Suppressor macrophage treated with lipopolysaccharide for 4 hours (primary cell): ENCODE data around the gene DACT3.

Experiments used
- DNase-seq: peaks from one replicate; pipeline ENCODE4 v3.0.0-alpha.2; 2020

Gene DACT3

GRCh38 chr19:46609511-46610412 lies 51.2 kb downstream of the DACT3 start:
- DNase-seq = no peak

- no peak for DNase-seq
Measured at GRCh38 chr19:46608581-46609345, 52.2 kb downstream of the DACT3 start.

GRCh38 chr19:46608178-46608577 lies 52.8 kb downstream of the DACT3 start:
- DNase-seq = no peak

GRCh38 chr19:46607448-46607841 lies 53.5 kb downstream of the DACT3 start:
- DNase-seq = no peak

GRCh38 chr19:46606681-46607447 lies 54.1 kb downstream of the DACT3 start:
- DNase-seq = no peak

- DNase-seq = no peak
Measured at GRCh38 chr19:46606019-46606418, 55.0 kb downstream of the DACT3 start.

- no peak for DNase-seq
Measured at GRCh38 chr19:46605356-46605821, 55.6 kb downstream of the DACT3 start.

GRCh38 chr19:46604781-46605355 lies 56.1 kb downstream of the DACT3 start:
- DNase-seq = no peak

GRCh38 chr19:46603752-46604231 lies 57.2 kb downstream of the DACT3 start:
- DNase-seq = no peak

- DNase-seq = no peak
Measured at GRCh38 chr19:46603195-46603637, 57.8 kb downstream of the DACT3 start.

GRCh38 chr19:46602392-46603194 lies 58.4 kb downstream of the DACT3 start:
- DNase-seq = no peak

GRCh38 chr19:46601318-46602224 lies 59.4 kb downstream of the DACT3 start, which contains the start of gene CALM3:
Gene CALM3, plus strand, starts transcription at chr19:46601330. Its CDS starts 105 bp downstream, at chr19:46601435.
- no peak for DNase-seq

GRCh38 chr19:46600384-46601317 lies 60.3 kb downstream of the DACT3 start:
- peak; percentile 99 for DNase-seq

GRCh38 chr19:46599716-46600373 lies 61.1 kb downstream of the DACT3 start:
- no peak for DNase-seq

GRCh38 chr19:46598372-46598917 lies 62.5 kb downstream of the DACT3 start:
- DNase-seq = no peak
